Thoracic aorta (tissue), 2 donors: ENCODE measurements around the gene SYNE2. TPM values are rescaled to one million over a fixed set of nuclear protein-coding genes. Genes with fewer than 3 reads are reported as not detected.

Experiments used
- ATAC-seq: fragments of 150-250 bp; one replicate; pipeline ENCODE4 v1.8.0; 2017; ENCODE audit warnings: low read depth; ENCODE audit not compliant: insufficient number of reproducible peaks, low FRiP score
- DNase-seq: peaks from one replicate; pipeline ENCODE4 v3.0.0-alpha.2; 2020; ENCODE audit warnings: low spot score
- H3K27ac ChIP-seq, 2 donors: fragments of 200-600 bp; sonication (generic); 1 replicate in 1 of 2; 2 replicates in 1 of 2; pipeline ENCODE4 v1.5.1; 2016; ENCODE audit warnings: mild to moderate bottlenecking in 2 of 2, moderate library complexity in 2 of 2
- H3K27me3 ChIP-seq: fragments of 200-600 bp; sonication (generic); replicated peaks from 2 replicates; pipeline ENCODE4 v1.6.0; 2016; ENCODE audit warnings: mild to moderate bottlenecking; ENCODE audit not compliant: insufficient read depth
- H3K36me3 ChIP-seq: fragments of 200-600 bp; sonication (generic); one replicate; pipeline ENCODE4 v1.5.1; 2016
- H3K4me1 ChIP-seq, 2 donors: fragments of 200-600 bp; sonication (generic); 1 replicate in 1 of 2; 2 replicates in 1 of 2; pipeline versions ENCODE4 v1.5.1 to v1.6.0; 2016; ENCODE audit warnings: low read depth in 2 of 2, mild to moderate bottlenecking in 1 of 2; ENCODE audit not compliant: control insufficient read depth in 1 of 2
- H3K4me3 ChIP-seq: fragments of 200-600 bp; sonication (generic); 2 replicates; pipeline ENCODE4 v1.5.1; 2016; ENCODE audit warnings: mild to moderate bottlenecking
- H3K9me3 ChIP-seq: fragments of 200-600 bp; sonication (generic); 2 replicates; pipeline ENCODE4 v1.5.1; 2016
- total RNA-seq, 2 donors: library from RNA; depleted of rRNA; stranded (reverse); fragments of >200 nt; gene quantifications; one replicate each; pipeline versions ENCODE4 v1.1.0 to v1.2.3, GENCODE V29; 2016
- TF ChIP-seq, protein P1 (sequence below): fragments of 200-600 bp; sonication (generic); IDR thresholded peaks from one replicate; pipeline ENCODE4 v1.5.1; 2019; ENCODE audit warnings: antibody characterized with exemption

SYNE2 gene
- total RNA-seq, 2 donors from 2014 or later: 125 to 256 TPM

DNA sequence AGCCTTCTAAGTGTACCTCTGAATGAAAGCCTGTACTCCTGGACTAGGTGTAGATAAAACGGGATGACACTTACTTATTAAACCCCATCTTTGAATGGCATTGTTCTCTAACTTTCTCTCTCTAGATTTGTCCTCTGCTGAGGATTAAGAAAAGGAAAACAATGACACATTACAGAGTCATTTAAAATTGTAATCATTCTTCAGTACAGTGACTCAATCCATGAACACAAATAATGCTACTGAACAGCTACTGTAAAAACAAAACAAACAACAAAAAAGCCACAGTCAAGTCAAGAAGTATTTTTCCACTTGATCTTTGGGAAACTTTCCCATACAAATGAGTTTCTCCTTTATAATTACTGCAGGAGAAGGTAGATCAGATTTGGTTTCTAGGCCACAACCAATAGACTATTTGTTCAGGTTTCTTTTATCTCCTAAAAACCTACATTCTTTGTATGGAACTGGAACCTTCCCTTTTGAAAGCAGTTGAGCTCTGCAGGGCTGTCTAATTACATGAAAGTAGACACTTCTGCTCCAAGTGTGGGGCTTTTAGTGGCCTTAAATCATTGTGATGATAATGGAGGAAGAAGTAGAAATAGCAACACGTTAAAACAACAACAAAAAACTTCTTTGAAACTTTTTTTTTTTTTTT lies 222.3 kb downstream of the SYNE2 start:
- H3K9me3 ChIP-seq: no peaks in the 10 kb centered on the region
- H3K27me3 ChIP-seq: no peaks in the 10 kb centered on the region
- TF ChIP-seq, protein P1, sequence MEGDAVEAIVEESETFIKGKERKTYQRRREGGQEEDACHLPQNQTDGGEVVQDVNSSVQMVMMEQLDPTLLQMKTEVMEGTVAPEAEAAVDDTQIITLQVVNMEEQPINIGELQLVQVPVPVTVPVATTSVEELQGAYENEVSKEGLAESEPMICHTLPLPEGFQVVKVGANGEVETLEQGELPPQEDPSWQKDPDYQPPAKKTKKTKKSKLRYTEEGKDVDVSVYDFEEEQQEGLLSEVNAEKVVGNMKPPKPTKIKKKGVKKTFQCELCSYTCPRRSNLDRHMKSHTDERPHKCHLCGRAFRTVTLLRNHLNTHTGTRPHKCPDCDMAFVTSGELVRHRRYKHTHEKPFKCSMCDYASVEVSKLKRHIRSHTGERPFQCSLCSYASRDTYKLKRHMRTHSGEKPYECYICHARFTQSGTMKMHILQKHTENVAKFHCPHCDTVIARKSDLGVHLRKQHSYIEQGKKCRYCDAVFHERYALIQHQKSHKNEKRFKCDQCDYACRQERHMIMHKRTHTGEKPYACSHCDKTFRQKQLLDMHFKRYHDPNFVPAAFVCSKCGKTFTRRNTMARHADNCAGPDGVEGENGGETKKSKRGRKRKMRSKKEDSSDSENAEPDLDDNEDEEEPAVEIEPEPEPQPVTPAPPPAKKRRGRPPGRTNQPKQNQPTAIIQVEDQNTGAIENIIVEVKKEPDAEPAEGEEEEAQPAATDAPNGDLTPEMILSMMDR: no peak
- peaks cover 16% of the 10 kb centered on the region for H3K36me3 ChIP-seq
- ATAC-seq: no peak
- no peak overlapping the region for H3K27ac ChIP-seq
- H3K4me3 ChIP-seq: no peak overlapping the region
- peaks cover 0 to 9% of the 10 kb centered on the region in 2 donors for H3K4me1 ChIP-seq
- no peak for DNase-seq

DNA sequence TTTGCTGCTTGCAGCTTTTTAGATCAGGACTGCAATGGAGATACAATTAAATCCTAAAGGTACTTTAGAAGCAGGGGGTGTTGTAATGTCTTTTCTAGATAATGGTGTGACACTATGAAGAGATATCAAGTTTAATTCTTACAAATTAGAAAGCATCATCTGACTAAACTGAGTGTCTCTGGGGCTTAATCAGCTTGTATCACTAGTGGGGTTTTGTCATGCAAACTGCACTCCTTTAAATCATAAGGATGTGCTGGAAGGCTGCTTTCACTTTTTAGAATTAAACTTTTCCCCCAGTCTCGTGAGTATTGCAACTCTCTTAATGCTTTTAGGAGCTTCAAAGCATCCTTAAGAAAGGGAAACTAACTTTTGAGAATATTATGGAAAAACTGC lies 222.8 kb downstream of the SYNE2 start:
- Histone ChIP-seq H3K27me3 (no peaks in the 10 kb centered on the region), H3K4me1 (peaks cover 0 to 9% of the 10 kb centered on the region in 2 donors), H3K36me3 (peaks cover 13% of the 10 kb centered on the region), H3K9me3 (no peaks in the 10 kb centered on the region), H3K4me3 (no peak overlapping the region), H3K27ac (no peak overlapping the region)
- TF ChIP-seq, protein P1: no peak
- DNase-seq (no peak), ATAC-seq (no peak)

DNA sequence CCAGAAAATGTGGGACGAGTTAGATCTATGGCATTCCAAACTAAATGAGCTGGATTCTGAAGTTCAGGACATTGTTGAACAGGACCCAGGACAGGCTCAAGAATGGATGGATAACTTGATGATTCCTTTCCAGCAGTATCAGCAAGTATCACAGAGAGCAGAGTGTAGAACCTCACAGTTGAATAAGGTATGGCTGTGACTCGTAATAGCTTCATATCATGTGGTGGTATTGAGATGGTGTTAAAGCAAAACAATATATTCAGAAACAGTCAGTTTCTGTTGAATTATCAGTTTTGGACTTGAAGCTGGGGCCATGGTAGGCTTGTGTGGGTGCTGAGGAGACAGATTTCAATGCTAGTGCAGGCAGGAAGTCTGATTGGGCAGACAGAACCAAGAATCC lies 227.6 kb downstream of the SYNE2 start:
- H3K4me1 ChIP-seq: peaks cover 13 to 25% of the 10 kb centered on the region in 2 donors
- no peaks in the 10 kb centered on the region for H3K27me3 ChIP-seq
- peak overlapping the region; percentile 29 to 96 for H3K27ac ChIP-seq
- ATAC-seq: no peak
- DNase-seq: no peak
- TF ChIP-seq, protein P1: no peak
- no peak overlapping the region for H3K4me3 ChIP-seq
- no peaks in the 10 kb centered on the region for H3K9me3 ChIP-seq
- peaks cover 5% of the 10 kb centered on the region for H3K36me3 ChIP-seq

DNA sequence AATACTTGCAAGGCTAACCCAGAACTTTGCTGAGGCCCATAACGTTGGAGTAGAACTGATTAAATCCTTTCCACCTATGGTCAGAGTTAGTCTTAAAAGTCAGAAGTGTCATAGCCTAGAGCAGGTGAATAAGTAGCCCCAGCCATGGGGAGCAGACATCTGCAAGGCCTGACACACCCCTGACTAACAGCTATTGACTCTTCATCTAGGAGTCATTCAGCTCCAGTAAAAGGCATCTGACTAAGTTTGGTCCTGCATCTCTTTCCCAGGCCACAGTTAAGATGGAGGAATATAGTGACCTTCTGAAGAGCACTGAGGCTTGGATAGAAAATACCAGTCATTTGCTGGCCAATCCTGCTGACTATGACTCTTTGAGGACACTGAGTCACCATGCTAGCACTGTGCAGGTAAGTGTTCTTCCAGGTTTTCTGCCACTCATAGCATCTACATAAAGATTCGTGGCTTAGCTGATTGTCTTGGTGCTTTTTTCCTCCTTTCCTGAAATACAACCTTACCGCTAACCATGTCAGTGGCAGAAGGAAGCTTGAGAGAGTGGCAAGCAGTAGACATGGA lies 228.5 kb downstream of the SYNE2 start:
- TF ChIP-seq, protein P1: no peak
- H3K9me3 ChIP-seq: no peaks in the 10 kb centered on the region
- DNase-seq (no peak), ATAC-seq (no peak)
- H3K27ac ChIP-seq: peak overlapping the region; percentile 29 to 96
- H3K4me1 ChIP-seq: peaks cover 13 to 25% of the 10 kb centered on the region in 2 donors
- H3K36me3 ChIP-seq: peaks cover 5% of the 10 kb centered on the region
- no peak overlapping the region for H3K4me3 ChIP-seq
- no peaks in the 10 kb centered on the region for H3K27me3 ChIP-seq

DNA sequence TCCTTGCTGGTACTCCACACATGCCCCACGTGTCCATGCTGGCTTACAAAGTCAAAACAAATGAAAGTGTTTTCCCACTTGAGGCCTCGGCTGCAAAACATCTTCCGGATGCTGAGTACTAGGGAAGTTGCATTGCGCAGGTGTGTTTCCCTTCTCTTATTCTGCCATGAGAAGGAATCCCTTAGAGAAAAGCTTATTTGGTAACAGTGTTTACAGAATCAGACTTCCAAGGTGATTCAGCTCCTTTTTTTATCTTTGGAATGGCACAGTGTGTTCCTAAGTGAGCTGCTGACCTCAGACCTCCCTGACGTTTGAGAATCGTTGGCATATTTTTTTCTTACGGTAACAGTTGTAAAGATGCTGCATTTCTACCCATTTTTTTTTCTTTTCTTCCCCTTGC lies 230.0 kb downstream of the SYNE2 start:
- ATAC-seq: peak; percentile 94
- no peak for DNase-seq
- H3K27me3 ChIP-seq: no peaks in the 10 kb centered on the region
- TF ChIP-seq, protein P1: no peak
- H3K27ac ChIP-seq: peak overlapping the region; percentile 89 to 96
- peaks cover 5% of the 10 kb centered on the region for H3K36me3 ChIP-seq
- H3K4me3 ChIP-seq: no peak overlapping the region
- no peaks in the 10 kb centered on the region for H3K9me3 ChIP-seq
- peaks cover 13 to 25% of the 10 kb centered on the region in 2 donors for H3K4me1 ChIP-seq
